Endodermal cell (in vitro differentiated cells): ENCODE results near the gene APOL4. TPM values are rescaled to one million over a fixed set of nuclear protein-coding genes. Genes with fewer than 3 reads are reported as not detected.
A peak's percentile ranks its signal among the peaks of the same experiment; 100 is the strongest.

Experiments
- DNase-seq: peaks from one replicate; pipeline ENCODE4 v3.0.0-alpha.2; 2017
- H3K27ac ChIP-seq: 2 replicates; pipeline ENCODE4 v1.5.1; 2013; ENCODE audit warnings: mild to moderate bottlenecking, low read depth, low read length, moderate library complexity
- H3K27me3 ChIP-seq: 2 replicates; pipeline ENCODE4 v1.6.1; 2013; ENCODE audit warnings: mild to moderate bottlenecking, low read length, moderate library complexity; ENCODE audit not compliant: insufficient read depth, control insufficient read depth, poor library complexity, severe bottlenecking
- H3K36me3 ChIP-seq: 2 replicates; pipeline ENCODE4 v1.7.0; 2013; ENCODE audit warnings: mild to moderate bottlenecking, low read length, moderate library complexity; ENCODE audit not compliant: control insufficient read depth, insufficient read depth
- H3K4me1 ChIP-seq: one replicate; pipeline ENCODE4 v1.7.0; 2013; ENCODE audit warnings: low read length; ENCODE audit not compliant: control insufficient read depth, insufficient read depth
- H3K4me3 ChIP-seq: 2 replicates; pipeline ENCODE4 v1.5.1; 2013; ENCODE audit warnings: mild to moderate bottlenecking, low read length, moderate library complexity
- H3K9ac ChIP-seq: 2 replicates; pipeline ENCODE4 v1.6.1; 2013; ENCODE audit warnings: mild to moderate bottlenecking, low read length, moderate library complexity; ENCODE audit not compliant: poor library complexity, severe bottlenecking; ENCODE audit errors: extremely low read depth
- H3K9me3 ChIP-seq: 2 replicates; pipeline ENCODE4 v1.6.1; 2013; ENCODE audit warnings: mild to moderate bottlenecking, low read length, moderate library complexity; ENCODE audit not compliant: control insufficient read depth
- H3K27ac Mint-ChIP-seq: 2 replicates; pipeline ENCODE4 v1.8.0; 2020; ENCODE audit warnings: mixed read lengths
- H3K27me3 Mint-ChIP-seq: 2 replicates; pipeline ENCODE4 v1.8.0; 2021; ENCODE audit warnings: mild to moderate bottlenecking, mixed read lengths; ENCODE audit not compliant: insufficient read depth
- H3K36me3 Mint-ChIP-seq: 2 replicates; pipeline ENCODE4 v1.8.0; 2020; ENCODE audit warnings: low read depth, mixed read lengths
- H3K4me1 Mint-ChIP-seq: 2 replicates; pipeline ENCODE4 v1.8.0; 2020; ENCODE audit warnings: mixed read lengths
- H3K4me3 Mint-ChIP-seq: 2 replicates; pipeline ENCODE4 v1.8.0; 2020; ENCODE audit warnings: mild to moderate bottlenecking, moderate library complexity, mixed read lengths
- H3K9me3 Mint-ChIP-seq: 2 replicates; pipeline ENCODE4 v1.8.0; 2020; ENCODE audit warnings: mild to moderate bottlenecking, mixed read lengths
- WGBS, 2 experiments: methylation state at CpG; one replicate each; pipeline versions ENCODE4 v1.1.5 to v1.1.7; 2013; ENCODE audit warnings: missing lambda C conversion rate in 2 of 2, mixed read lengths in 1 of 2; ENCODE audit not compliant: insufficient coverage in 1 of 2, insufficient read length in 1 of 2; 5-methylcytosine and 5-hydroxymethylcytosine counted together
- total RNA-seq, 2 donors: library from RNA; stranded (reverse); fragmentation: NEBNext Ultra II Directional in 1 of 2; extraction: Animal tissue kit (Norgen Biotek cat#: 25700) in 1 of 2; gene quantifications; 2 replicates in 1 of 2; 3 replicates in 1 of 2; pipeline ENCODE4 v1.2.1, GENCODE V29; 2021
- TF ChIP-seq, protein P1 (sequence below): fragments of 200-600 bp; sonication (generic); conservative IDR thresholded peaks from 2 replicates; pipeline ENCODE4 v1.5.0; 2021; ENCODE audit warnings: antibody characterized with exemption, mild to moderate bottlenecking

APOL4 gene
- total RNA-seq, 2 donors from 2014 or later, result not detected

DNA sequence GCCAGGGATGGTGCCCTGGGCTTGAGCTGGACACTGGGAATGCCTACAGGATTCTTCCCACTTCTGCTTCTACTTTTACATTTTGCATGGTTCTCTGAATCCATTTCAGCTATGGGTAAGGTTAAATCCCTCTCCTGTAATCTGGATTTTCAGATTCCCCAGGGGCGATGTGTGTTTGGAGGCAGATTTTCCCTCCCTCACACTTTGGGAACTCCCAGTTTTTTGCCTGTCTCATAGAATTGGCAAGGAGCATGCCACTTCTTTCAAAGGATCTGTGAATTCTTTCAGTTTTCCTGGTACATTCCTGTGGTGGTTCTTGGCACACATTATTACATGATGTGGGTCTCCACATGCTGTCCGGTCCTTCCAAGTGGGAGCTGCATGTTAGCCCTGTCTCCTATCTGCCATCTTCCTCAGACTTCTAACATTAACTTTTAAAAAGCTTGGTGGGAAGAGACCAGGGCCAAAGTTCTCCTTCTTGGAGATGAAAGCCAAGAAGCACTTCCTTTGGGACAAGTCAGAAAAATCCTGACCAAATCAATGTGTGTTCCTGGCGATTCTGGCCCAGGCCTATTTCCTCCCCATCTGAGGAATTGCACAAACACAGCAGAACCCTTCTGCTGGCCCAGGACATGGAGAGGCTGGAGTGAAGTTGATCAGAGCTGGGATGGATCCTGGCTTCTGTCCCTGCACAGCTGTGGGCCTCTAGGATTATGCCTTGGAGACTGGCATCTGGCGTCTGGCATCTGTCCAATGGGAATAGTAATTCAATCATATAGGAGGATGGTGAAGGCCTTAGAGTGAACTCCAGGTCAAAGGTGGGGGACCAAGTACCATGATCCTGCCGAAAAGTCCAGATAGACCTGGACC, 43.1 kb upstream of the APOL4 start:
- H3K9me3 ChIP-seq, result peaks cover 21% of the 10 kb centered on the region
- H3K27me3 Mint-ChIP-seq, result peaks cover 6% of the 10 kb centered on the region
- no peaks in the 10 kb centered on the region for H3K36me3 Mint-ChIP-seq
- TF ChIP-seq, protein P1, sequence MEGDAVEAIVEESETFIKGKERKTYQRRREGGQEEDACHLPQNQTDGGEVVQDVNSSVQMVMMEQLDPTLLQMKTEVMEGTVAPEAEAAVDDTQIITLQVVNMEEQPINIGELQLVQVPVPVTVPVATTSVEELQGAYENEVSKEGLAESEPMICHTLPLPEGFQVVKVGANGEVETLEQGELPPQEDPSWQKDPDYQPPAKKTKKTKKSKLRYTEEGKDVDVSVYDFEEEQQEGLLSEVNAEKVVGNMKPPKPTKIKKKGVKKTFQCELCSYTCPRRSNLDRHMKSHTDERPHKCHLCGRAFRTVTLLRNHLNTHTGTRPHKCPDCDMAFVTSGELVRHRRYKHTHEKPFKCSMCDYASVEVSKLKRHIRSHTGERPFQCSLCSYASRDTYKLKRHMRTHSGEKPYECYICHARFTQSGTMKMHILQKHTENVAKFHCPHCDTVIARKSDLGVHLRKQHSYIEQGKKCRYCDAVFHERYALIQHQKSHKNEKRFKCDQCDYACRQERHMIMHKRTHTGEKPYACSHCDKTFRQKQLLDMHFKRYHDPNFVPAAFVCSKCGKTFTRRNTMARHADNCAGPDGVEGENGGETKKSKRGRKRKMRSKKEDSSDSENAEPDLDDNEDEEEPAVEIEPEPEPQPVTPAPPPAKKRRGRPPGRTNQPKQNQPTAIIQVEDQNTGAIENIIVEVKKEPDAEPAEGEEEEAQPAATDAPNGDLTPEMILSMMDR, result no peak
- no peaks in the 10 kb centered on the region for H3K36me3 ChIP-seq
- no peak overlapping the region for H3K27ac ChIP-seq
- peaks cover 3% of the 10 kb centered on the region for H3K4me1 Mint-ChIP-seq
- H3K9ac ChIP-seq, result no peak overlapping the region
- H3K9me3 Mint-ChIP-seq, result peaks cover 20% of the 10 kb centered on the region
- H3K4me1 ChIP-seq, result no peaks in the 10 kb centered on the region
- no peak for DNase-seq
- H3K4me3 Mint-ChIP-seq, result no peak overlapping the region
- no peak overlapping the region for H3K27ac Mint-ChIP-seq
- H3K27me3 ChIP-seq, result no peaks in the 10 kb centered on the region
- 90 to 93% methylated on average over 4 to 5 of the region's 5 CpGs for WGBS, 2 experiments
- no peak overlapping the region for H3K4me3 ChIP-seq

DNA sequence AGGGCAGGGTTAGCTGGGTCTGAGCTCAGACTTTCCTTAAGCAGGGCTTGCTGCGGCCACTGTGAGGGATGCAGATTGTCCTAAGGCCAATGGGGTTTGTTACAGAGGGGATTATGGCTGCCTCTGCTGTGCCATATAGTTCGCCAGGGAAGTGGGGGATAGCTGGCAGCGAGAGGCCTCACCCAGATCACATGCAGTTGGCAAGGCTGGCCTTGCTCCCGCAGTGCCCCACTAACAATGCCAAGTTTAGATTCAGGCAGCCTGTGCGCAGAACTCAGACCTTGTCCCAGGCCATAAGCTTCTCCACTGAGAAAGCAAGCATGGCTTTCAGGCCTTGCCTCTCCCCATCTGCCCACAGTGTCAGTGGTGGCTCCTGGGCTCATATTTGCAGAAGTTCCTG, 42.4 kb upstream of the APOL4 start:
- 90 to 97% methylated on average over 5 of the region's 5 CpGs for WGBS, 2 experiments
- peak; percentile 28 for DNase-seq
- Histone ChIP-seq H3K27me3 (no peaks in the 10 kb centered on the region), H3K4me3 (no peak overlapping the region), H3K9ac (no peak overlapping the region), H3K36me3 (no peaks in the 10 kb centered on the region), H3K9me3 (peaks cover 13% of the 10 kb centered on the region), H3K27ac (no peak overlapping the region), H3K4me1 (no peaks in the 10 kb centered on the region)
- Mint-ChIP-seq H3K4me3 (no peak overlapping the region), H3K27me3 (peaks cover 6% of the 10 kb centered on the region), H3K9me3 (peaks cover 14% of the 10 kb centered on the region), H3K27ac (no peak overlapping the region), H3K4me1 (peaks cover 11% of the 10 kb centered on the region), H3K36me3 (no peaks in the 10 kb centered on the region)
- TF ChIP-seq, protein P1, result no peak

DNA sequence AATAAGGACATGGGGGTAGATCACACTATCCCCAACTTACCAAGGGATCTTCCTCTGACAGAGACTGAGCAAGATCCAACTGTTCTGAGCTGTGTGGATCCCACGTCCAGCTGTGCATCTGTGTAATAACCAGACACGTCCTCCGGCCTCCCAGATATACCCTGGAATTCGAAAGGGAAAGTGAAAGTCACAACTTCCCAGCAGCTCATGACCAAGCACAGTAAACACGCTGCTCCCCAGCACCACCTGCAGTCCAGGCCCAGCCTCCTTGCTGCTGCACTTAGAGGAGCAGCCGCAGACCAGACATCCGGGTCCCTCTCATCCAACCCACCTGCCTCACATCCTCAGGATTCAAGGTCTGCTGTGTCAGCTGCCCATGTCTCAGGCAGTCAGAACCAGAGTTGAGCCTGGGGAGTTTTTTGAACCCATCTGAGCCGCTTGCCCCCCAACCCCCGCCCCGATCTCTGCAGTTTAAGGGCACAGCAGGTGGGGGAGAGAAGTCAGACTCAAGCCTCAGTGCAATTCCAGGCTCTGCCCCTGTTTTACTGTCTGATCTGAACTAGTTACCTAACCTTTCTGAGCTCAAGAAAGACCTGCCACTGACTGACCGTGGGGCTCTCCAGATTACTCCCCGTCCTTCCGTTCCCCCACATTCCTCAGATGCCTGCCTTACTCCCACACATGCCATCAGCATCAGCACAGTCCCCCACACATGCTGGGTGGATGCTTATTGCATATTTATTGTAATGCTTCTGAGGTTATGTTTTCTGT, 38.0 kb upstream of the APOL4 start, which contains the start of gene APOL2:
APOL2 (minus strand) TSS at position 127 of the 771 bp plus-strand sequence. CDS start 6,365 bp downstream, outside the sequence.
- H3K4me3 ChIP-seq, result peak within 1 kb of the TSS; percentile 48
- WGBS, 2 experiments, result 19 to 24% methylated on average over 8 to 13 of the region's 13 CpGs
- no peaks in the 10 kb centered on the region for H3K27me3 ChIP-seq
- peak; percentile 97 for DNase-seq
- TF ChIP-seq, protein P1, result peak; percentile 76
- Mint-ChIP-seq H3K4me3 (peak within 1 kb of the TSS; percentile 56), H3K4me1 (peaks cover 16% of the 10 kb centered on the region), H3K9me3 (no peaks in the 10 kb centered on the region), H3K27me3 (peaks cover 6% of the 10 kb centered on the region), H3K27ac (peak within 1 kb of the TSS; percentile 92), H3K36me3 (no peaks in the 10 kb centered on the region)
- H3K27ac ChIP-seq, result no peak within 1 kb of the TSS
- H3K36me3 ChIP-seq, result no peaks in the 10 kb centered on the region
- H3K9me3 ChIP-seq, result no peaks in the 10 kb centered on the region
- H3K9ac ChIP-seq, result no peak within 1 kb of the TSS
- H3K4me1 ChIP-seq, result no peaks in the 10 kb centered on the region
